Measurements from ENCODE around the gene UMAD1. TPM values are rescaled to one million over a fixed set of nuclear protein-coding genes. Genes with fewer than 3 reads are reported as not detected.

Gene UMAD1
- total RNA-seq, 4 donors from 2014 or later, result 6.1 to 11.2 (median 9.3) TPM

GRCh38 chr7:7617550-7617949 is 23.0 kb upstream of the UMAD1 start:
- WGBS, result 78% methylated on average over 3 of the region's 3 CpGs
- no peak for DNase-seq (ENCODE audit: extremely low spot score)
- intact Hi-C loops (cut with DNase I), result no loop called here

GRCh38 chr7:7618410-7618809 is 22.1 kb upstream of the UMAD1 start:
- Histone ChIP-seq H3K27ac (replicated peaks in 1 of 4) (no peak overlapping the region), H3K36me3 (no peaks in the 10 kb centered on the region), H3K4me1 (no peaks in the 10 kb centered on the region), H3K27me3 (no peaks in the 10 kb centered on the region), H3K9me3 (no peaks in the 10 kb centered on the region), H3K4me3 (no peak overlapping the region)
- no peak for TF ChIP-seq CTCF (IDR thresholded peaks at IDR 0.05)
- 100% methylated on average over 1 of the region's 1 CpG for WGBS
- intact Hi-C loops (cut with DNase I), result no loop called here
- no peak for DNase-seq (ENCODE audit: extremely low spot score)

More at GRCh38 chr7:7617550-7617949, 23.0 kb upstream of the UMAD1 start:
- Histone ChIP-seq H3K36me3 (no peaks in the 10 kb centered on the region), H3K27me3 (no peaks in the 10 kb centered on the region), H3K27ac (replicated peaks in 1 of 4) (no peak overlapping the region), H3K4me3 (no peak overlapping the region), H3K9me3 (no peaks in the 10 kb centered on the region), H3K4me1 (no peaks in the 10 kb centered on the region)
- no peak for TF ChIP-seq EP300 (IDR thresholded peaks at IDR 0.05)
- no peak for TF ChIP-seq CTCF (IDR thresholded peaks at IDR 0.05)
- no peak for TF ChIP-seq POLR2AphosphoS5 (IDR thresholded peaks at IDR 0.05)
- no peak for TF ChIP-seq POLR2A (IDR thresholded peaks at IDR 0.05; ENCODE audit: low read depth)

- 91% methylated on average over 1 of the region's 1 CpG for WGBS
These were observed 20.3 kb upstream of the UMAD1 start for GRCh38 chr7:7620236-7620635.

GRCh38 chr7:7620644-7621210 is 19.8 kb upstream of the UMAD1 start:
- no peaks in the 10 kb centered on the region for H3K9me3 ChIP-seq
- intact Hi-C loops (cut with DNase I), result no loop called here
- H3K27me3 ChIP-seq, result no peaks in the 10 kb centered on the region
- no peak for DNase-seq (ENCODE audit: extremely low spot score)
- H3K36me3 ChIP-seq, result no peaks in the 10 kb centered on the region
- no peaks in the 10 kb centered on the region for H3K4me1 ChIP-seq
- H3K4me3 ChIP-seq, result no peak overlapping the region
- TF ChIP-seq CTCF (IDR thresholded peaks at IDR 0.05), result no peak
- no peak for TF ChIP-seq EP300 (IDR thresholded peaks at IDR 0.05)
- TF ChIP-seq POLR2AphosphoS5 (IDR thresholded peaks at IDR 0.05), result no peak
- no peak for TF ChIP-seq POLR2A (IDR thresholded peaks at IDR 0.05; ENCODE audit: low read depth)
- no peak overlapping the region for H3K27ac ChIP-seq (replicated peaks in 1 of 4)

More at GRCh38 chr7:7620236-7620635, 20.3 kb upstream of the UMAD1 start:
- H3K27ac ChIP-seq (replicated peaks in 1 of 4), result no peak overlapping the region
- DNase-seq (ENCODE audit: extremely low spot score), result no peak
- H3K9me3 ChIP-seq, result no peaks in the 10 kb centered on the region
- H3K36me3 ChIP-seq, result no peaks in the 10 kb centered on the region
- intact Hi-C loops (cut with DNase I), result no loop called here
- no peaks in the 10 kb centered on the region for H3K27me3 ChIP-seq
- H3K4me3 ChIP-seq, result no peak overlapping the region
- no peaks in the 10 kb centered on the region for H3K4me1 ChIP-seq
- no peak for TF ChIP-seq CTCF (IDR thresholded peaks at IDR 0.05)
- no peak for TF ChIP-seq POLR2AphosphoS5 (IDR thresholded peaks at IDR 0.05)
- no peak for TF ChIP-seq EP300 (IDR thresholded peaks at IDR 0.05)
- no peak for TF ChIP-seq POLR2A (IDR thresholded peaks at IDR 0.05; ENCODE audit: low read depth)

- 95% methylated on average over 1 of the region's 1 CpG for WGBS
- DNase-seq (ENCODE audit: extremely low spot score), result no peak
- no peaks in the 10 kb centered on the region for H3K9me3 ChIP-seq
- no peak overlapping the region for H3K4me3 ChIP-seq
- no peak overlapping the region for H3K27ac ChIP-seq (replicated peaks in 1 of 4)
- intact Hi-C loops (cut with DNase I), result no loop called here
- no peaks in the 10 kb centered on the region for H3K27me3 ChIP-seq
- no peaks in the 10 kb centered on the region for H3K4me1 ChIP-seq
- no peaks in the 10 kb centered on the region for H3K36me3 ChIP-seq
- no peak for TF ChIP-seq POLR2A (IDR thresholded peaks at IDR 0.05; ENCODE audit: low read depth)
- TF ChIP-seq POLR2AphosphoS5 (IDR thresholded peaks at IDR 0.05), result no peak
- TF ChIP-seq CTCF (IDR thresholded peaks at IDR 0.05), result no peak
- no peak for TF ChIP-seq EP300 (IDR thresholded peaks at IDR 0.05)
These were observed 12.1 kb upstream of the UMAD1 start for GRCh38 chr7:7628476-7628875.
